Erythroblast (primary cell): ENCODE measurements around the gene PRPF6.

Experiments used
- DNase-seq, 2 experiments: peaks; one replicate each; lab custom pipeline; 2025; lab: John Stamatoyannopoulos, UW
- GATA1 ChIP-seq: IDR thresholded peaks from 2 replicates; pipeline ENCODE4 v1.6.1; 2011; ENCODE audit warnings: low read depth, mild to moderate bottlenecking, control low read depth, low read length, moderate library complexity
- POLR2A ChIP-seq: IDR thresholded peaks from 2 replicates; pipeline ENCODE4 v1.6.1; 2011; ENCODE audit warnings: mild to moderate bottlenecking, low read length

Gene PRPF6

GRCh38 chr20:64070244-64070993 is 89.5 kb downstream of the PRPF6 start:
- DNase-seq = no peak
- TF ChIP-seq POLR2A (no peak), GATA1 (no peak)

- TF ChIP-seq GATA1 (no peak), POLR2A (no peak)
- no peak for DNase-seq
These were observed 90.7 kb downstream of the PRPF6 start for GRCh38 chr20:64071341-64072332.

GRCh38 chr20:64072498-64073063 is 91.6 kb downstream of the PRPF6 start:
- DNase-seq = no peak
- TF ChIP-seq POLR2A (no peak), GATA1 (no peak)

- no peak for DNase-seq
- no peak for TF ChIP-seq POLR2A
These were observed 92.7 kb downstream of the PRPF6 start for GRCh38 chr20:64073476-64074183.

GRCh38 chr20:64074184-64074789 is 93.4 kb downstream of the PRPF6 start:
- TF ChIP-seq POLR2A (no peak), GATA1 (no peak)

GRCh38 chr20:64074963-64075362 is 94.0 kb downstream of the PRPF6 start:
- DNase-seq = no peak
- no peak for TF ChIP-seq GATA1
- no peak for TF ChIP-seq POLR2A

More at GRCh38 chr20:64074184-64074789, 93.4 kb downstream of the PRPF6 start:
- no peak for DNase-seq

GRCh38 chr20:64075556-64075955 is 94.6 kb downstream of the PRPF6 start:
- TF ChIP-seq POLR2A (no peak), GATA1 (no peak)
- DNase-seq = no peak

- TF ChIP-seq POLR2A = no peak
- no peak for TF ChIP-seq GATA1
- DNase-seq = no peak
These were observed 95.4 kb downstream of the PRPF6 start for GRCh38 chr20:64076061-64076997.

GRCh38 chr20:64077094-64077493 is 96.2 kb downstream of the PRPF6 start:
- DNase-seq = no peak
- TF ChIP-seq GATA1 = no peak

GRCh38 chr20:64077541-64077875 is 96.6 kb downstream of the PRPF6 start:
- TF ChIP-seq POLR2A (no peak), GATA1 (no peak)
- no peak for DNase-seq

GRCh38 chr20:64077876-64078551 is 97.1 kb downstream of the PRPF6 start:
- DNase-seq = no peak
- TF ChIP-seq GATA1 (no peak), POLR2A (no peak)

- DNase-seq = no peak
- no peak for TF ChIP-seq GATA1
- no peak for TF ChIP-seq POLR2A
These were observed 98.0 kb downstream of the PRPF6 start for GRCh38 chr20:64078934-64079272.
